SK-N-SH treated with all-trans-retinoic acid at 6 μM for 48 hours (cell line): ENCODE results near the gene DPM2.

Experiments
- PATZ1 ChIP-seq: fragments of 250-450 bp; sonication (Bioruptor Pico); IDR thresholded peaks from 2 replicates; pipeline ENCODE4 v1.8.0; 2020; ENCODE audit warnings: mild to moderate bottlenecking, moderate library complexity, borderline replicate concordance
- PPARA ChIP-seq: fragments of 250-450 bp; sonication (Bioruptor Pico); IDR thresholded peaks from 2 replicates; pipeline ENCODE4 v1.5.0; 2020; ENCODE audit warnings: mild to moderate bottlenecking, borderline replicate concordance

GRCh38 chr9:127968700-127969383 lies 31.2 kb upstream of the DPM2 start:
- TF ChIP-seq PATZ1, result no peak
- TF ChIP-seq PPARA, result no peak
